DOHH2 (cell line): ENCODE results near the gene PRRT1.
A peak's percentile ranks its signal among the peaks of the same experiment; 100 is the strongest.

ENCODE experiments used
- H3F3A ChIP-seq: fragments of 200-600 bp; sonication (generic), shearing (Covaris generic); 2 replicates; pipeline ENCODE4 v1.6.0; 2016; ENCODE audit warnings: antibody characterized with exemption, mild to moderate bottlenecking; ENCODE audit not compliant: control insufficient read depth, insufficient read depth
- H3K27ac ChIP-seq: fragments of 200-600 bp; sonication (generic); 2 replicates; pipeline ENCODE4 v1.5.1; 2014; ENCODE audit warnings: low read depth, mild to moderate bottlenecking, low read length, moderate library complexity
- H3K27me3 ChIP-seq: fragments of 200-600 bp; sonication (generic); 2 replicates; pipeline ENCODE4 v1.6.1; 2014; ENCODE audit warnings: mild to moderate bottlenecking, low read length, mixed read lengths; ENCODE audit not compliant: control insufficient read depth
- H3K36me3 ChIP-seq: fragments of 200-600 bp; sonication (generic); 2 replicates; pipeline ENCODE4 v1.6.1; 2014; ENCODE audit warnings: mild to moderate bottlenecking, low read length, moderate library complexity, mixed read lengths; ENCODE audit not compliant: control insufficient read depth
- H3K4me1 ChIP-seq: fragments of 200-600 bp; sonication (generic); 2 replicates; pipeline ENCODE4 v1.6.1; 2014; ENCODE audit warnings: mild to moderate bottlenecking, low read length, mixed read lengths; ENCODE audit not compliant: control insufficient read depth
- H3K4me2 ChIP-seq: fragments of 200-600 bp; sonication (generic); 2 replicates; pipeline ENCODE4 v1.6.0; 2014; ENCODE audit warnings: mild to moderate bottlenecking, low read length, moderate library complexity
- H3K4me3 ChIP-seq: fragments of 200-600 bp; sonication (generic); 2 replicates; pipeline ENCODE4 v1.5.1; 2014; ENCODE audit warnings: mild to moderate bottlenecking, low read length, mixed read lengths
- H3K79me2 ChIP-seq: fragments of 200-600 bp; sonication (generic); 2 replicates; pipeline ENCODE4 v1.6.1; 2014; ENCODE audit warnings: mild to moderate bottlenecking, low read length, mixed read lengths; ENCODE audit not compliant: control insufficient read depth
- H3K9me2 ChIP-seq: fragments of 200-600 bp; sonication (generic); replicated peaks from 2 replicates; pipeline ENCODE4 v1.6.1; 2014; ENCODE audit warnings: mild to moderate bottlenecking, low read length, mixed read lengths; ENCODE audit not compliant: control insufficient read depth
- H3K9me3 ChIP-seq: fragments of 200-600 bp; sonication (generic); 2 replicates; pipeline ENCODE4 v1.6.1; 2014; ENCODE audit warnings: antibody characterized with exemption, low read length, mixed read lengths; ENCODE audit not compliant: control insufficient read depth, insufficient read depth
- H4K20me1 ChIP-seq: fragments of 200-600 bp; sonication (generic); 2 replicates; pipeline ENCODE4 v1.6.0; 2014; ENCODE audit warnings: low read depth, mild to moderate bottlenecking, antibody characterized with exemption, low read length, moderate library complexity; ENCODE audit not compliant: control insufficient read depth, insufficient read depth
- CTCF ChIP-seq: fragments of 200-600 bp; sonication (generic); IDR thresholded peaks from one replicate; pipeline ENCODE4 v1.5.1; 2014; ENCODE audit warnings: antibody characterized with exemption, mild to moderate bottlenecking, low read depth, low read length; ENCODE audit not compliant: poor library complexity, severe bottlenecking
- EZH2phosphoT487 ChIP-seq: fragments of 200-600 bp; sonication (generic); IDR thresholded peaks from 2 replicates; pipeline ENCODE4 v1.6.1; 2017; ENCODE audit warnings: borderline replicate concordance, mild to moderate bottlenecking, antibody characterized with exemption, low read length, moderate library complexity, mixed read lengths

Gene PRRT1

GRCh38 chr6:32158052-32158451 is 6.3 kb upstream of the PRRT1 start:
- peaks cover 15% of the 10 kb centered on the region for H3K79me2 ChIP-seq
- no peak overlapping the region for H3K27ac ChIP-seq
- H3K4me1 ChIP-seq, result peaks cover 17% of the 10 kb centered on the region
- no peaks in the 10 kb centered on the region for H4K20me1 ChIP-seq
- no peak overlapping the region for H3K4me3 ChIP-seq
- no peaks in the 10 kb centered on the region for H3K9me3 ChIP-seq
- TF ChIP-seq EZH2phosphoT487 (no peak), CTCF (no peak)
- peaks cover 2% of the 10 kb centered on the region; the same call in 1 of the 2 replicates for H3F3A ChIP-seq
- H3K36me3 ChIP-seq, result peaks cover 35% of the 10 kb centered on the region
- H3K9me2 ChIP-seq, result no peaks in the 10 kb centered on the region
- no peaks in the 10 kb centered on the region for H3K27me3 ChIP-seq
- H3K4me2 ChIP-seq, result no peak overlapping the region

GRCh38 chr6:32156891-32157290 is 5.2 kb upstream of the PRRT1 start:
- Histone ChIP-seq H3K9me2 (no peaks in the 10 kb centered on the region), H3K4me2 (no peak overlapping the region), H3F3A (peaks cover 7% of the 10 kb centered on the region; the same call in 1 of the 2 replicates), H3K9me3 (no peaks in the 10 kb centered on the region), H3K27me3 (no peaks in the 10 kb centered on the region), H3K36me3 (peaks cover 29% of the 10 kb centered on the region), H4K20me1 (no peaks in the 10 kb centered on the region), H3K27ac (no peak overlapping the region), H3K79me2 (peaks cover 15% of the 10 kb centered on the region), H3K4me1 (peaks cover 29% of the 10 kb centered on the region), H3K4me3 (no peak overlapping the region)
- TF ChIP-seq CTCF (no peak), EZH2phosphoT487 (no peak)

- H3K79me2 ChIP-seq, result peaks cover 15% of the 10 kb centered on the region
- peaks cover 32% of the 10 kb centered on the region for H3K4me1 ChIP-seq
- peak overlapping the region; percentile 58 for H3K27ac ChIP-seq
- H4K20me1 ChIP-seq, result no peaks in the 10 kb centered on the region
- H3F3A ChIP-seq, result peaks cover 10% of the 10 kb centered on the region
- H3K4me3 ChIP-seq, result peak overlapping the region; percentile 99
- peaks cover 29% of the 10 kb centered on the region for H3K36me3 ChIP-seq
- peak overlapping the region; percentile 77 for H3K4me2 ChIP-seq
- no peaks in the 10 kb centered on the region for H3K9me2 ChIP-seq
- no peak for TF ChIP-seq EZH2phosphoT487
- peak; percentile 72 for TF ChIP-seq CTCF
- H3K27me3 ChIP-seq, result no peaks in the 10 kb centered on the region
- no peaks in the 10 kb centered on the region for H3K9me3 ChIP-seq
Measured at GRCh38 chr6:32154514-32155161, 2.9 kb upstream of the PRRT1 start.
